Measurements from ENCODE around the gene DMRTC2. TPM values are rescaled to one million over a fixed set of nuclear protein-coding genes. Genes with fewer than 3 reads are reported as not detected.

The DMRTC2 gene
- total RNA-seq, 1 experiment from 2014 or later = not detected

GRCh38 chr19:41890936-41891335 lies 46.1 kb downstream of the DMRTC2 start:
- POLR2A ChIA-PET = no interaction called here
- ATAC-seq (no peak), DNase-seq (ENCODE audit: low spot score) (no peak)
- CTCF ChIA-PET = interaction anchor here (1.0 to 1.7 kb wide), 3 partner anchors 11 to 39 kb away, joined by 3 to 4 read pairs (median 4); no protein-coding TSS in a partner anchor
- no peak overlapping the region for H3K4me3 Mint-ChIP-seq
- no peaks in the 10 kb centered on the region; the same call in 1 of the 2 replicates for H3K27me3 Mint-ChIP-seq (ENCODE audit: low read depth)
- peaks cover 8% of the 10 kb centered on the region for H3K36me3 Mint-ChIP-seq
- no peak overlapping the region for H3K27ac Mint-ChIP-seq
- H3K4me1 Mint-ChIP-seq = peaks cover 27% of the 10 kb centered on the region
- TF ChIP-seq E2F4 (CRISPR knock-in tag; IDR thresholded peaks at IDR 0.05; ENCODE audit: borderline replicate concordance, low read depth) (no peak), AR (CRISPR knock-in tag; IDR thresholded peaks at IDR 0.05) (no peak), ZNF416 (CRISPR knock-in tag; IDR thresholded peaks at IDR 0.05) (no peak), TP53 (CRISPR knock-in tag; IDR thresholded peaks at IDR 0.05) (no peak), NR2C2 (CRISPR knock-in tag; IDR thresholded peaks at IDR 0.05) (no peak), SMAD4 (CRISPR knock-in tag; IDR thresholded peaks at IDR 0.05) (no peak), PREB (CRISPR knock-in tag; IDR thresholded peaks at IDR 0.05; ENCODE audit: borderline replicate concordance) (no peak), ZNF219 (CRISPR knock-in tag; IDR thresholded peaks at IDR 0.05; ENCODE audit: borderline replicate concordance) (no peak), PRRX2 (CRISPR knock-in tag; IDR thresholded peaks at IDR 0.05) (no peak), TEAD1 (CRISPR knock-in tag; IDR thresholded peaks at IDR 0.05) (no peak), ZNF423 (CRISPR knock-in tag; IDR thresholded peaks at IDR 0.05) (no peak)
- no peaks in the 10 kb centered on the region for H3K9me3 Mint-ChIP-seq

- no peak overlapping the region for H3K27ac Mint-ChIP-seq
- no peak for DNase-seq (ENCODE audit: low spot score)
- ATAC-seq = no peak
- H3K4me3 Mint-ChIP-seq = no peak overlapping the region
- H3K36me3 Mint-ChIP-seq = peaks cover 9% of the 10 kb centered on the region
- no peaks in the 10 kb centered on the region for H3K9me3 Mint-ChIP-seq
- POLR2A ChIA-PET = interaction anchor here (1.1 kb wide), 1 partner anchor 13 kb away, joined by 4 read pairs; no protein-coding TSS in a partner anchor
- no peaks in the 10 kb centered on the region for H3K27me3 Mint-ChIP-seq (ENCODE audit: low read depth)
- 0 out of 2 replicates have a peak, but pooled peaks have one; percentile 6 for TF ChIP-seq PRDM15 (CRISPR knock-in tag; IDR thresholded peaks at IDR 0.05)
- TF ChIP-seq ETV6 (CRISPR knock-in tag; IDR thresholded peaks at IDR 0.05) = no peak
- CTCF ChIA-PET = interaction anchor here (1.0 to 1.7 kb wide), 3 partner anchors 8 to 38 kb away, joined by 3 to 4 read pairs (median 3); partner anchors contain the start of gene ERFL
- peaks cover 13% of the 10 kb centered on the region for H3K4me1 Mint-ChIP-seq
Observed at GRCh38 chr19:41892173-41892902, 47.5 kb downstream of the DMRTC2 start.
